ENCODE measurements around the gene SSBP3.

SSBP3 gene

GRCh38 chr1:54324251-54325140 lies 81.7 kb downstream of the SSBP3 start:
- H3K4me1 ChIP-seq (ENCODE audit: low read length): no peaks in the 10 kb centered on the region
- no peaks in the 10 kb centered on the region for H3K36me3 ChIP-seq (replicated peaks; ENCODE audit: low read depth, low read length)
- no peak overlapping the region for H3K9ac ChIP-seq (ENCODE audit: low read length)
- H3K27me3 ChIP-seq (ENCODE audit: low read depth, low read length): no peaks in the 10 kb centered on the region
- no peak for TF ChIP-seq CTCF (IDR thresholded peaks at IDR 0.05; ENCODE audit: low read depth, low read length)
- no peak for TF ChIP-seq EZH2phosphoT487 (IDR thresholded peaks at IDR 0.05; ENCODE audit: low read depth)
- no peak overlapping the region for H3K27ac ChIP-seq (ENCODE audit: low read length)
- no peaks in the 10 kb centered on the region for H4K20me1 ChIP-seq (ENCODE audit: insufficient read depth, low read length)
- H3K9me3 ChIP-seq (ENCODE audit: insufficient read depth, low read length): no peaks in the 10 kb centered on the region
- no peak overlapping the region for H3K4me2 ChIP-seq (ENCODE audit: low read length)
- H3K79me2 ChIP-seq (ENCODE audit: low read length): no peaks in the 10 kb centered on the region
- no peak overlapping the region for H3K4me3 ChIP-seq (ENCODE audit: low read length)
- H2AFZ ChIP-seq (ENCODE audit: low read depth, low read length): no peak overlapping the region

GRCh38 chr1:54323921-54324250 lies 82.3 kb downstream of the SSBP3 start:
- no peak for TF ChIP-seq EZH2phosphoT487 (IDR thresholded peaks at IDR 0.05; ENCODE audit: low read depth)
- no peak for TF ChIP-seq CTCF (IDR thresholded peaks at IDR 0.05; ENCODE audit: low read depth, low read length)
- Histone ChIP-seq H4K20me1 (ENCODE audit: insufficient read depth, low read length) (no peaks in the 10 kb centered on the region), H3K9me3 (ENCODE audit: insufficient read depth, low read length) (no peaks in the 10 kb centered on the region), H3K27me3 (ENCODE audit: low read depth, low read length) (no peaks in the 10 kb centered on the region), H3K27ac (ENCODE audit: low read length) (no peak overlapping the region), H3K4me2 (ENCODE audit: low read length) (no peak overlapping the region), H3K4me1 (ENCODE audit: low read length) (no peaks in the 10 kb centered on the region), H3K79me2 (ENCODE audit: low read length) (no peaks in the 10 kb centered on the region), H2AFZ (ENCODE audit: low read depth, low read length) (no peak overlapping the region), H3K36me3 (replicated peaks; ENCODE audit: low read depth, low read length) (no peaks in the 10 kb centered on the region), H3K4me3 (ENCODE audit: low read length) (no peak overlapping the region), H3K9ac (ENCODE audit: low read length) (no peak overlapping the region)

- H3K4me1 ChIP-seq (ENCODE audit: low read length): no peaks in the 10 kb centered on the region
- TF ChIP-seq CTCF (IDR thresholded peaks at IDR 0.05; ENCODE audit: low read depth, low read length) (no peak), EZH2phosphoT487 (IDR thresholded peaks at IDR 0.05; ENCODE audit: low read depth) (no peak)
- no peak overlapping the region for H3K9ac ChIP-seq (ENCODE audit: low read length)
- no peaks in the 10 kb centered on the region for H4K20me1 ChIP-seq (ENCODE audit: insufficient read depth, low read length)
- H2AFZ ChIP-seq (ENCODE audit: low read depth, low read length): no peak overlapping the region
- H3K9me3 ChIP-seq (ENCODE audit: insufficient read depth, low read length): no peaks in the 10 kb centered on the region
- H3K36me3 ChIP-seq (replicated peaks; ENCODE audit: low read depth, low read length): no peaks in the 10 kb centered on the region
- H3K27me3 ChIP-seq (ENCODE audit: low read depth, low read length): no peaks in the 10 kb centered on the region
- no peak overlapping the region for H3K4me3 ChIP-seq (ENCODE audit: low read length)
- no peaks in the 10 kb centered on the region for H3K79me2 ChIP-seq (ENCODE audit: low read length)
- no peak overlapping the region for H3K4me2 ChIP-seq (ENCODE audit: low read length)
- no peak overlapping the region for H3K27ac ChIP-seq (ENCODE audit: low read length)
These were observed 82.9 kb downstream of the SSBP3 start for GRCh38 chr1:54323324-54323739.

GRCh38 chr1:54318246-54318814 lies 87.9 kb downstream of the SSBP3 start:
- TF ChIP-seq CTCF (IDR thresholded peaks at IDR 0.05; ENCODE audit: low read depth, low read length) (no peak), EZH2phosphoT487 (IDR thresholded peaks at IDR 0.05; ENCODE audit: low read depth) (no peak)
- no peaks in the 10 kb centered on the region for H3K36me3 ChIP-seq (replicated peaks; ENCODE audit: low read depth, low read length)
- H4K20me1 ChIP-seq (ENCODE audit: insufficient read depth, low read length): no peaks in the 10 kb centered on the region
- no peak overlapping the region for H3K9ac ChIP-seq (ENCODE audit: low read length)
- H3K27me3 ChIP-seq (ENCODE audit: low read depth, low read length): no peaks in the 10 kb centered on the region
- no peak overlapping the region for H3K4me2 ChIP-seq (ENCODE audit: low read length)
- H3K9me3 ChIP-seq (ENCODE audit: insufficient read depth, low read length): no peaks in the 10 kb centered on the region
- H3K4me3 ChIP-seq (ENCODE audit: low read length): no peak overlapping the region
- H3K27ac ChIP-seq (ENCODE audit: low read length): no peak overlapping the region
- no peak overlapping the region for H2AFZ ChIP-seq (ENCODE audit: low read depth, low read length)
- H3K79me2 ChIP-seq (ENCODE audit: low read length): no peaks in the 10 kb centered on the region
- H3K4me1 ChIP-seq (ENCODE audit: low read length): no peaks in the 10 kb centered on the region
